PC-3 (cell line): Measurements from ENCODE around the gene IFI44. TPM values are rescaled to one million over a fixed set of nuclear protein-coding genes. Genes with fewer than 3 reads are reported as not detected.

Source experiments
- ATAC-seq: fragments of 200-7000 bp; cut with Tn5 transposase; 2 replicates; pipeline ENCODE4 v1.9.1; 2020; ENCODE audit warnings: mild to moderate bottlenecking, moderate library complexity
- BruUV-seq: library from RNA; stranded (reverse); fragments of 400-500 nt; replicated peaks from 2 replicates; lab custom pipeline; 2021; lab: Mats Ljungman, UMichigan
- CTCF ChIA-PET: fragments of 300-600 bp; sonication (Branson Sonifier 250); formaldehyde crosslinking; loops from one replicate; lab custom pipeline; 2022; ENCODE audit warnings: antibody characterized with exemption; lab: Charles Lee
- POLR2A ChIA-PET: fragments of 300-600 bp; sonication (Branson Sonifier 250); formaldehyde crosslinking; loops from one replicate; lab custom pipeline; 2022; ENCODE audit warnings: antibody characterized with exemption; ENCODE audit not compliant: unreplicated experiment; lab: Charles Lee
- DNase-seq: peaks from one replicate; pipeline ENCODE4 v3.0.0-alpha.2; 2015
- H2AFZ ChIP-seq: fragments of 300-600 bp; sonication (generic); 2 replicates; pipeline ENCODE4 v1.6.0; 2016; ENCODE audit warnings: antibody characterized with exemption, low read length
- H3F3A ChIP-seq: fragments of 300-600 bp; sonication (generic); one replicate; pipeline ENCODE4 v1.6.0; 2017; ENCODE audit warnings: antibody characterized with exemption, low read length, control low read depth, mild to moderate bottlenecking; ENCODE audit not compliant: unreplicated experiment
- H3K27ac ChIP-seq: fragments of 300-600 bp; sonication (generic); 2 replicates; pipeline ENCODE4 v1.5.1; 2016; ENCODE audit warnings: mild to moderate bottlenecking, low read length
- H3K27me3 ChIP-seq: fragments of 300-600 bp; sonication (generic); 2 replicates; pipeline ENCODE4 v1.6.1; 2016; ENCODE audit warnings: low read length, mixed read lengths
- H3K36me3 ChIP-seq: fragments of 300-600 bp; sonication (generic); 2 replicates; pipeline ENCODE4 v1.6.1; 2016; ENCODE audit warnings: low read depth, mixed run types, low read length, mixed read lengths
- H3K4me1 ChIP-seq: fragments of 300-600 bp; sonication (generic); 2 replicates; pipeline ENCODE4 v1.5.1; 2016; ENCODE audit warnings: low read length; ENCODE audit not compliant: insufficient read depth
- H3K4me2 ChIP-seq: fragments of 300-600 bp; sonication (generic); 2 replicates; pipeline ENCODE4 v1.6.0; 2016; ENCODE audit warnings: low read length
- H3K4me3 ChIP-seq: fragments of 300-600 bp; sonication (generic); 2 replicates; pipeline ENCODE4 v1.5.1; 2016; ENCODE audit warnings: mild to moderate bottlenecking, low read length, mixed read lengths
- H3K79me2 ChIP-seq: fragments of 300-600 bp; sonication (generic); 2 replicates; pipeline ENCODE4 v1.6.1; 2017; ENCODE audit warnings: low read length, mixed read lengths
- H3K9ac ChIP-seq: fragments of 300-600 bp; sonication (generic); 2 replicates; pipeline ENCODE4 v1.6.0; 2016; ENCODE audit warnings: mild to moderate bottlenecking, low read length
- H3K9me2 ChIP-seq: fragments of 300-600 bp; sonication (generic); replicated peaks from 2 replicates; pipeline ENCODE4 v1.6.1; 2016; ENCODE audit warnings: mixed run types, low read length, mixed read lengths
- H3K9me3 ChIP-seq: fragments of 300-600 bp; sonication (generic); 2 replicates; pipeline ENCODE4 v1.6.1; 2016; ENCODE audit warnings: low read length, mixed read lengths
- H4K20me1 ChIP-seq: fragments of 300-600 bp; sonication (generic); 2 replicates; pipeline ENCODE4 v1.6.1; 2016; ENCODE audit warnings: low read length, mixed read lengths
- CTCF ChIP-seq: fragments of 300-600 bp; sonication (generic); conservative IDR thresholded peaks from 2 replicates; pipeline ENCODE4 v1.5.1; 2017; ENCODE audit warnings: antibody characterized with exemption, low read depth, mild to moderate bottlenecking, low read length
- EZH2 ChIP-seq: fragments of 300-600 bp; sonication (generic); IDR thresholded peaks from one replicate; pipeline ENCODE4 v1.6.1; 2017; ENCODE audit warnings: antibody characterized with exemption, mild to moderate bottlenecking, low read length; ENCODE audit not compliant: unreplicated experiment
- EZH2phosphoT487 ChIP-seq: fragments of 300-600 bp; sonication (generic); IDR thresholded peaks from 2 replicates; pipeline ENCODE4 v1.6.1; 2018; ENCODE audit warnings: mild to moderate bottlenecking, antibody characterized with exemption, low read length, borderline replicate concordance
- intact Hi-C: fragments of 100-400 bp; cut with micrococcal nuclease; formaldehyde crosslinking; loops from 2 replicates; pipeline ENCODE4 v1.9.0; 2023
- total RNA-seq: library from RNA; depleted of rRNA; stranded (reverse); fragments of >200 nt; gene quantifications from 2 replicates; pipeline ENCODE4 v1.2.3, GENCODE V29; 2014

IFI44 gene
- total RNA-seq, 1 experiment from 2014 or later, result 10.4 TPM

- CTCF ChIA-PET, result no interaction called here
These were observed 42.5 kb downstream of the IFI44 start for GRCh38 chr1:78691995-78692747.

GRCh38 chr1:78699813-78700212 lies 50.2 kb downstream of the IFI44 start:
- POLR2A ChIA-PET, result no interaction called here
- Histone ChIP-seq H3K27ac (no peak overlapping the region), H3K9me3 (no peaks in the 10 kb centered on the region), H3F3A (no peaks in the 10 kb centered on the region), H3K9ac (no peak overlapping the region), H3K4me2 (no peak overlapping the region), H4K20me1 (no peaks in the 10 kb centered on the region), H3K27me3 (no peaks in the 10 kb centered on the region), H3K36me3 (no peaks in the 10 kb centered on the region), H2AFZ (no peak overlapping the region), H3K4me3 (no peak overlapping the region), H3K79me2 (no peaks in the 10 kb centered on the region), H3K4me1 (0 out of 2 replicates have a peak, but pooled peaks cover 5% of the 10 kb centered on the region), H3K9me2 (no peaks in the 10 kb centered on the region)
- CTCF ChIA-PET, result no interaction called here
- intact Hi-C loops, result no loop called here
- ATAC-seq, result no peak
- no TSS peak for BruUV-seq
- DNase-seq, result no peak
- TF ChIP-seq EZH2phosphoT487 (no peak), EZH2 (no peak), CTCF (no peak)

More at GRCh38 chr1:78691995-78692747, 42.5 kb downstream of the IFI44 start:
- POLR2A ChIA-PET, result no interaction called here
- H3K4me2 ChIP-seq, result peak overlapping the region; percentile 42
- H3K9ac ChIP-seq, result peak overlapping the region; percentile 30; the same call in 1 of the 2 replicates
- H4K20me1 ChIP-seq, result no peaks in the 10 kb centered on the region
- DNase-seq, result peak; percentile 95
- no TSS peak for BruUV-seq
- intact Hi-C loops, result loop anchor here (1.0 kb wide), 1 partner anchor 501 kb away; no protein-coding TSS in a partner anchor
- H3F3A ChIP-seq, result peaks cover 9% of the 10 kb centered on the region
- peak overlapping the region; percentile 91 for H3K27ac ChIP-seq
- H3K9me3 ChIP-seq, result no peaks in the 10 kb centered on the region
- H3K27me3 ChIP-seq, result no peaks in the 10 kb centered on the region
- TF ChIP-seq EZH2phosphoT487 (no peak), CTCF (no peak), EZH2 (no peak)
- H3K79me2 ChIP-seq, result no peaks in the 10 kb centered on the region
- H3K9me2 ChIP-seq, result no peaks in the 10 kb centered on the region
- no peaks in the 10 kb centered on the region for H3K36me3 ChIP-seq
- no peak overlapping the region for H2AFZ ChIP-seq
- peaks cover 56% of the 10 kb centered on the region for H3K4me1 ChIP-seq
- ATAC-seq, result peak; percentile 65
- 0 out of 2 replicates have a peak overlapping the region, but pooled peaks have one; percentile 19 for H3K4me3 ChIP-seq

- BruUV-seq, result no TSS peak
- Histone ChIP-seq H3K9me3 (no peaks in the 10 kb centered on the region), H3K9ac (no peak overlapping the region), H3K27ac (no peak overlapping the region), H3K36me3 (no peaks in the 10 kb centered on the region), H3K79me2 (no peaks in the 10 kb centered on the region), H4K20me1 (no peaks in the 10 kb centered on the region), H3K9me2 (no peaks in the 10 kb centered on the region), H2AFZ (no peak overlapping the region), H3K4me2 (no peak overlapping the region), H3K4me1 (no peaks in the 10 kb centered on the region), H3K4me3 (no peak overlapping the region), H3K27me3 (no peaks in the 10 kb centered on the region), H3F3A (no peaks in the 10 kb centered on the region)
- intact Hi-C loops, result no loop called here
- DNase-seq, result no peak
- POLR2A ChIA-PET, result no interaction called here
- TF ChIP-seq EZH2 (no peak), CTCF (no peak), EZH2phosphoT487 (no peak)
- CTCF ChIA-PET, result no interaction called here
- no peak for ATAC-seq
These were observed 52.8 kb downstream of the IFI44 start for GRCh38 chr1:78702426-78702825.
